GM18502 (cell line): ENCODE data around the gene SCYL2.

ENCODE experiments used
- ATAC-seq: cut with Tn5 transposase; IDR thresholded peaks from one replicate; pipeline ENCODE4 v1.9.1; 2021; ENCODE audit warnings: mild to moderate bottlenecking; ENCODE audit not compliant: unreplicated experiment, poor library complexity

The SCYL2 gene

GRCh38 chr12:100368066-100368465, 101.1 kb downstream of the SCYL2 start:
- ATAC-seq = no peak

GRCh38 chr12:100371146-100371545, 104.2 kb downstream of the SCYL2 start:
- no peak for ATAC-seq

GRCh38 chr12:100372853-100373640, 106.1 kb downstream of the SCYL2 start:
- no peak for ATAC-seq

GRCh38 chr12:100375038-100375735, 108.2 kb downstream of the SCYL2 start:
- ATAC-seq = no peak

GRCh38 chr12:100376161-100376560, 109.2 kb downstream of the SCYL2 start:
- ATAC-seq = no peak

- ATAC-seq = peak; percentile 56
These were observed 114.4 kb downstream of the SCYL2 start for GRCh38 chr12:100381379-100381778.

GRCh38 chr12:100382338-100382737, 115.4 kb downstream of the SCYL2 start:
- ATAC-seq = no peak

GRCh38 chr12:100383586-100384558, 116.9 kb downstream of the SCYL2 start:
- ATAC-seq = no peak

- no peak for ATAC-seq
These were observed 117.6 kb downstream of the SCYL2 start for GRCh38 chr12:100384559-100384935.

GRCh38 chr12:100388382-100388781, 121.4 kb downstream of the SCYL2 start:
- ATAC-seq = no peak
